Kidney (tissue), 14 donors: Measurements from ENCODE around the gene AUTS2. TPM values are rescaled to one million over a fixed set of nuclear protein-coding genes. Genes with fewer than 3 reads are reported as not detected.

Source experiments
- DNase-seq, 5 donors: peaks; one replicate each; pipeline ENCODE4 v3.0.0-alpha.2; 2013 to 2020
- FAIRE-seq: peaks from 2 replicates; lab custom pipeline; 2012; peaks lifted over from hg19 to GRCh38; lab: Jason Lieb, UNC
- H3K27ac ChIP-seq, 2 donors: one replicate each; pipeline ENCODE4 v1.7.0; 2013; ENCODE audit warnings: low read depth in 2 of 2, low read length in 2 of 2, inconsistent platforms in 1 of 2
- H3K27me3 ChIP-seq: one replicate; pipeline ENCODE4 v1.7.1; 2013; ENCODE audit warnings: low read length, inconsistent platforms; ENCODE audit not compliant: control insufficient read depth, insufficient read depth
- H3K36me3 ChIP-seq, 3 donors: one replicate each; pipeline versions ENCODE4 v1.7.0 to v1.7.1; 2013; ENCODE audit warnings: low read length in 3 of 3, control low read depth in 1 of 3, inconsistent platforms in 1 of 3; ENCODE audit not compliant: insufficient read depth in 3 of 3, control insufficient read depth in 2 of 3
- H3K4me1 ChIP-seq, 3 donors: one replicate each; pipeline versions ENCODE4 v1.7.0 to v1.7.1; 2013; ENCODE audit warnings: low read length in 3 of 3, inconsistent platforms in 1 of 3, low read depth in 1 of 3; ENCODE audit not compliant: control insufficient read depth in 2 of 3, insufficient read depth in 2 of 3
- H3K4me3 ChIP-seq, 3 donors: one replicate each; pipeline versions ENCODE4 v1.7.0 to v1.8.1; 2013; ENCODE audit warnings: low read length in 3 of 3, control low read depth in 1 of 3, inconsistent platforms in 1 of 3
- H3K9ac ChIP-seq, 3 donors: one replicate each; pipeline versions ENCODE4 v1.7.0 to v1.7.1; 2013; ENCODE audit warnings: low read length in 3 of 3, control low read depth in 1 of 3, inconsistent platforms in 1 of 3
- H3K9me3 ChIP-seq, 3 donors: one replicate each; pipeline versions ENCODE4 v1.7.0 to v1.7.1; 2013; ENCODE audit warnings: low read length in 3 of 3, control low read depth in 1 of 3, inconsistent platforms in 1 of 3; ENCODE audit not compliant: control insufficient read depth in 2 of 3, insufficient read depth in 1 of 3
- intact Hi-C: fragments of 100-400 bp; cut with DNase I; formaldehyde crosslinking; loops from one replicate; pipeline ENCODE4 v1.11.1; 2022
- polyA plus RNA-seq: library from polyadenylated mRNA; stranded (reverse); fragments of 350-450 nt; fragmentation: Illumina TruSeq; extraction: RNeasy Lipid Tissue Mini Kit (QIAGEN cat#74804); gene quantifications from one replicate; pipeline ENCODE4 v1.2.3, GENCODE V29; 2014; ENCODE audit warnings: low read depth, low replicate concordance; ENCODE audit not compliant: insufficient read depth
- total RNA-seq: library from RNA; stranded (reverse); fragmentation: NEBNext Ultra II Directional; extraction: Animal tissue kit (Norgen Biotek cat#: 25700); gene quantifications from one replicate; pipeline ENCODE4 v1.2.1, GENCODE V29; 2021
- TF ChIP-seq, protein P1 (sequence below): IDR thresholded peaks from 3 replicates; pipeline ENCODE4 v1.5.1; 2012; ENCODE audit warnings: mild to moderate bottlenecking, moderate library complexity, borderline replicate concordance; ENCODE audit not compliant: insufficient read depth; ENCODE audit errors: extremely low read depth
- donor health status: control.
- donor health status: control.
- donor health status: control.
- donor health status: control.
- donor health status: control.
- donor health status: DM: yes; HTN: yes; CAD: no.
- donor health status: Normal renal cell carcinoma (clear cell type).

AUTS2 gene
- total and polyA plus RNA-seq, 2 donors from 2014 or later = 5.2 to 33.8 TPM

DNA sequence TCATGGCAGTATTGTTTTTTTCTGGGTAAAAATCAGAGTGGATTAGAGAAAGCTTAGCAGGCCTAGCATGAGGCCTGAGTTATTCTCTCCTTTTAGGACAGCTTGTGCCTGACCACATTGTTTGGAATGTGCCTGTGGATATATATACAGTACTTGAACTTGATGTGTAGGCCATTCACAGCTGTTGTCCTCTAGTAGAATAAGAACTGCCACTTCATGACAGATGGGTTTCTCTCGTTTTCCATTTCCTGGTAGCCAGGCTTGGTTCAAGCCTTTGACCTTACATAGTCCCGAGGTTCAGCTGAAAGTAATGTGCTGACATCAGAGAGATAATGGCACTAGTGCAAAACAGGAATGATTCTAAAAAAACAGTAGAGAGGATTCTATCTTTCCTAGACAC, 473.9 kb downstream of the AUTS2 start:
- H3K9ac ChIP-seq = no peak overlapping the region
- no peaks in the 10 kb centered on the region for H3K27me3 ChIP-seq
- no peaks in the 10 kb centered on the region for H3K36me3 ChIP-seq
- H3K9me3 ChIP-seq = no peaks in the 10 kb centered on the region
- intact Hi-C loops = no loop called here
- H3K4me3 ChIP-seq = no peak overlapping the region
- no peaks in the 10 kb centered on the region for H3K4me1 ChIP-seq
- TF ChIP-seq, protein P1, sequence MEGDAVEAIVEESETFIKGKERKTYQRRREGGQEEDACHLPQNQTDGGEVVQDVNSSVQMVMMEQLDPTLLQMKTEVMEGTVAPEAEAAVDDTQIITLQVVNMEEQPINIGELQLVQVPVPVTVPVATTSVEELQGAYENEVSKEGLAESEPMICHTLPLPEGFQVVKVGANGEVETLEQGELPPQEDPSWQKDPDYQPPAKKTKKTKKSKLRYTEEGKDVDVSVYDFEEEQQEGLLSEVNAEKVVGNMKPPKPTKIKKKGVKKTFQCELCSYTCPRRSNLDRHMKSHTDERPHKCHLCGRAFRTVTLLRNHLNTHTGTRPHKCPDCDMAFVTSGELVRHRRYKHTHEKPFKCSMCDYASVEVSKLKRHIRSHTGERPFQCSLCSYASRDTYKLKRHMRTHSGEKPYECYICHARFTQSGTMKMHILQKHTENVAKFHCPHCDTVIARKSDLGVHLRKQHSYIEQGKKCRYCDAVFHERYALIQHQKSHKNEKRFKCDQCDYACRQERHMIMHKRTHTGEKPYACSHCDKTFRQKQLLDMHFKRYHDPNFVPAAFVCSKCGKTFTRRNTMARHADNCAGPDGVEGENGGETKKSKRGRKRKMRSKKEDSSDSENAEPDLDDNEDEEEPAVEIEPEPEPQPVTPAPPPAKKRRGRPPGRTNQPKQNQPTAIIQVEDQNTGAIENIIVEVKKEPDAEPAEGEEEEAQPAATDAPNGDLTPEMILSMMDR = no peak
- peak in 3 of 5 donors; percentile 33 to 81 (median 66) for DNase-seq
- H3K27ac ChIP-seq = no peak overlapping the region
- no peak for FAIRE-seq

DNA sequence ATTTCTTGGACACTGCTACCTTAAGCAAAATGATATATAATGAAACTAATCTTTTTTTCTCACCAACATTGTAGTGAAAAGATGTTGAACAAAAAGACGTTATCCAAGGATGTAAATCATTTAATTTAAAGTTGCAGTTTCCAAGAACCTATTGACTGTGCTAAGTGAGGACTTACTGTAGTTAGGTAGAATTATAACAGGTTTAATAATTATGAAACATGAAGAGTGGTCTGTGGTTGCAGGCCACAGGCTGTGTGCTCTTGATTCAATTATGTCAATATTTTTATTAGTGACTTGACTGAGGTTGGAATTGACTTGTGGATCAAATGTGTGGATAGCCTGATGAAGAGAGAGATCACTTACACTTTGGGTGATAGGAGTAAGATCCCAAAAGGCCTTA, 478.1 kb downstream of the AUTS2 start:
- H3K4me3 ChIP-seq = no peak overlapping the region
- intact Hi-C loops = no loop called here
- no peaks in the 10 kb centered on the region for H3K4me1 ChIP-seq
- TF ChIP-seq, protein P1 = no peak
- H3K36me3 ChIP-seq = no peaks in the 10 kb centered on the region
- DNase-seq = no peak
- H3K9me3 ChIP-seq = no peaks in the 10 kb centered on the region
- H3K9ac ChIP-seq = no peak overlapping the region
- no peaks in the 10 kb centered on the region for H3K27me3 ChIP-seq
- no peak overlapping the region for H3K27ac ChIP-seq
- no peak for FAIRE-seq

DNA sequence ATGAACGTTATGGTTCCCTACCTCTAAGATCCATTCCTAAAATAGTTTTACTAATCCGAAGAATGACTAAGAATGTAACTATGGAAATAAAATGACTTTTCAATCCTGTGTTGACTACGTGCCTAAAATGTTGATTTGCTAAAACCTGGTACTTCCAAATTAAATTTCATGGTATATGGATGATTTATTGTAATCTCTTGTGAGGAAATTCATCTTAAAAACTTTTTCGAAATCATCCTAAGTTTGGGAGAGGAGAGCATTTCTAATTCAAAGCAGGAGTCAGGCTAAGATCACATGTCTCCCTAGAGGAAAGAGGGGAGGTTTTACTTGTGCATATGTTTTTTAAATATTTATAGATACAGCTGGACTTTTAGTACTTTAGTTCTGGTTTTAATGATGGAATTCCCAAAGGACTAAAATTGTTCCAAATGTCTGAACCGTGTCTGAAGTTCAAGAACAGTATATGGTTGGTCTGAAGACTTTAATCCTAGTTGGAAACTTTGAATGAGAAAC, 483.9 kb downstream of the AUTS2 start:
- H3K4me1 ChIP-seq = no peaks in the 10 kb centered on the region
- TF ChIP-seq, protein P1 = no peak
- H3K27ac ChIP-seq = no peak overlapping the region
- no peak overlapping the region for H3K4me3 ChIP-seq
- no peaks in the 10 kb centered on the region for H3K27me3 ChIP-seq
- FAIRE-seq (no peak), DNase-seq (peak in 1 of 5 donors; percentile 44)
- H3K9me3 ChIP-seq = peaks cover 0 to 3% (median 0%) of the 10 kb centered on the region in 3 donors
- intact Hi-C loops = no loop called here
- H3K36me3 ChIP-seq = no peaks in the 10 kb centered on the region
- no peak overlapping the region for H3K9ac ChIP-seq

DNA sequence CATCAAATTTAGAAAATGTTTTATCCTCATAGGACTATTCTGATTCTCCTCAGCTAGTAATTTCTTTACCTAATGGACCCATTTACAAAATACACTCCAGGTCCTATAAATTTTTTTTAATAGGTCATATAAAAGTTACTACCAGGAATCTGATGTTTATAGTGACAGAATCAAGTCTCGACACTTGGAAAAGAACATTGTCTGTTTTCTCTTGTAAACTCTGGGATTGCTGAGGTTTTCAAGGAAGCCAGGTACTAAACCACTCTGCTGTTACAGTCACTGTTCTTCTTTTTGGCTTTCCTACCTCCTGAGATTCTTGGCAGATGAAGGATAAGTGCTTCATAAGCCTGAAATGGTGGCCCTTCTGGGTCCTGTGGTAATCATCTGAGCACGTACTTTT, 493.1 kb downstream of the AUTS2 start:
- no peak overlapping the region for H3K27ac ChIP-seq
- FAIRE-seq (no peak), DNase-seq (no peak)
- TF ChIP-seq, protein P1 = no peak
- H3K4me1 ChIP-seq = peaks cover 0 to 4% (median 0%) of the 10 kb centered on the region in 3 donors
- no peaks in the 10 kb centered on the region for H3K36me3 ChIP-seq
- no peaks in the 10 kb centered on the region for H3K9me3 ChIP-seq
- no peaks in the 10 kb centered on the region for H3K27me3 ChIP-seq
- no peak overlapping the region for H3K9ac ChIP-seq
- H3K4me3 ChIP-seq = no peak overlapping the region
- intact Hi-C loops = no loop called here
